ENCODE data around the gene ADORA2B. TPM values are rescaled to one million over a fixed set of nuclear protein-coding genes. Genes with fewer than 3 reads are reported as not detected.

ADORA2B gene
- total and polyA plus RNA-seq, 2 of the 4 experiments (the other 2 are of a cell fraction) = 5.2 to 5.5 TPM

DNA sequence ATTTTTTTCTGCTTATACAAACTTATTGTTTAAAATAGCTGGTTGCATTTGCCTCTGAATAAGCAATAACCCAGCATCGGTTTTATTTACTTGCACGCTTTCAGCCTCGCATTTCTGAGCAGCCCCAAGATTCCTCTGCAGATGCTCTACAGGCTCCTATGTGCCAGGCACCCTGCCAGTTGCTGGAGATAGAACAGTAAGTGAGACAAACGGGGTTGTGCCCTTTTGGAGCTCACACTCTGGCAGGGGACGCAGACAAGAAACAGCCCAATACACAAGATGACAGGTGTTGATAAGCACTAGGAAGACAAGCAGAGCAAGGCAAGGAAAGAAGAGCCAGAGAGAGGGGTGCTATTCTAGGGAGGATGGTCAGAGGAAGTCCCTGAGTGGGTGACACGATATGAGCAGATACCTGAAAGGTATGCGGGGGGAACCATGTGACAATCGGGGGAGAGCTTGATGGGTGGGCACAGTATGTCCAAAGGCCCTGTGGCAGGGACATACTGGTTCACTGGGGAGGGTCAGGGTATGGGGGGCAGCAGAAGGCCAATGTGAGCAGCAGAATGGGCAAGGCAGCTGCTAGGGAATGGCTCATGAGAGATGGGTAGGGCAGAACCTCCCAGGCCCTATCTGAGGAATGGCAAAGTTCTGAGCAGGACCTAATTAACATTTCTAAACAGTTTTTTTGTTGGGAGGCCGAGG is 18.7 kb upstream of the ADORA2B start:
- Histone ChIP-seq H3K18ac (ENCODE audit: low read depth, low read length) (no peak overlapping the region), H3K4me3 (ENCODE audit: insufficient read depth, low read depth, low read length) (no peak overlapping the region), H2AFZ (replicated peaks; ENCODE audit: low read length, poor library complexity) (peak overlapping the region; percentile 46), H3K27ac (ENCODE audit: insufficient read depth, low read length) (no peak overlapping the region), H3K27me3 (ENCODE audit: control insufficient read depth, insufficient read depth, low read length) (peaks cover 12% of the 10 kb centered on the region), H3K14ac (replicated peaks; ENCODE audit: low read depth, low read length) (0 out of 2 replicates have a peak overlapping the region, but pooled peaks have one; percentile 39), H2AK9ac (replicated peaks; ENCODE audit: low read depth, low read length, poor library complexity) (no peak overlapping the region), H4K5ac (ENCODE audit: low read depth, low read length) (no peak overlapping the region), H3K4me1 (ENCODE audit: control insufficient read depth, insufficient read depth, low read length) (no peaks in the 10 kb centered on the region), H2AK5ac (ENCODE audit: low read depth, low read length) (peak overlapping the region; percentile 2; the same call in 1 of the 2 replicates), H3K36me3 (ENCODE audit: control insufficient read depth, insufficient read depth, low read length) (no peaks in the 10 kb centered on the region), H2BK15ac (ENCODE audit: low read depth, low read length) (peak overlapping the region; percentile 92; the same call in 1 of the 3 replicates), H3K23ac (ENCODE audit: low read depth, low read length) (no peak overlapping the region), H4K20me1 (ENCODE audit: insufficient read depth, low read length) (no peaks in the 10 kb centered on the region), H3K4me2 (ENCODE audit: low read depth, low read length) (no peak overlapping the region), H3K4ac (ENCODE audit: low read depth, low read length) (peak overlapping the region; percentile 10; the same call in 1 of the 2 replicates), H2BK120ac (ENCODE audit: low read depth, low read length) (peak overlapping the region; percentile 43), H3K9me3 (ENCODE audit: control insufficient read depth, insufficient read depth, low read length) (peaks cover 2% of the 10 kb centered on the region; the same call in 1 of the 2 replicates), H4K8ac (ENCODE audit: low read depth in 2 of 2, low read length in 2 of 2) (no peak overlapping the region), H2BK20ac (ENCODE audit: low read depth, low read length) (0 out of 2 replicates have a peak overlapping the region, but pooled peaks have one; percentile 52), H3K56ac (ENCODE audit: extremely low read depth, insufficient read depth, low read length) (no peak overlapping the region), H3K79me1 (ENCODE audit: low read depth in 1 of 2, low read length in 2 of 2) (no peaks in the 10 kb centered on the region), H3K9ac (ENCODE audit: low read depth, low read length) (no peak overlapping the region), H3K9me1 (ENCODE audit: insufficient read depth, low read length) (no peaks in the 10 kb centered on the region), H2BK5ac (ENCODE audit: low read depth, low read length, poor library complexity, severe bottlenecking) (no peak overlapping the region), H4K91ac (ENCODE audit: insufficient read depth, low read depth, low read length) (peak overlapping the region; percentile 4)
- no TSS peak for BruUV-seq (replicated peaks)
- CTCF ChIA-PET = interaction anchor here (0.6 to 1.1 kb wide), 3 partner anchors 10 to 71 kb away, joined by 3 to 5 read pairs (median 5); partner anchors contain the start of gene ADORA2B
- no peak for DNase-seq
- ATAC-seq (ENCODE audit: low read depth) = peak; percentile 62
- POLR2A ChIA-PET (ENCODE audit: unreplicated experiment) = no interaction called here
- intact Hi-C loops (cut with micrococcal nuclease) (no loop called here), dilution Hi-C loops (cut with HindIII; ENCODE audit: low sequenced_read_pairs, unreplicated experiment) (no loop called here), in situ Hi-C loops (cut with MboI; ENCODE audit: low sequenced_read_pairs) (no loop called here)
- 68% methylated on average over 6 of the region's 9 CpGs; no CpG with 5 or more reads in 1 of the 2 experiments for WGBS, 2 experiments (ENCODE audit: extremely low coverage in 2 of 2, insufficient read length in 1 of 2)
- no peak for TF ChIP-seq MAFK (IDR thresholded peaks at IDR 0.05; ENCODE audit: low read depth, low read length)
- no peak for TF ChIP-seq CHD1 (IDR thresholded peaks at IDR 0.05; ENCODE audit: low read depth, low read length)
- no peak for TF ChIP-seq FOS (IDR thresholded peaks at IDR 0.05; ENCODE audit: low read depth, low read length)
- TF ChIP-seq, protein P1, sequence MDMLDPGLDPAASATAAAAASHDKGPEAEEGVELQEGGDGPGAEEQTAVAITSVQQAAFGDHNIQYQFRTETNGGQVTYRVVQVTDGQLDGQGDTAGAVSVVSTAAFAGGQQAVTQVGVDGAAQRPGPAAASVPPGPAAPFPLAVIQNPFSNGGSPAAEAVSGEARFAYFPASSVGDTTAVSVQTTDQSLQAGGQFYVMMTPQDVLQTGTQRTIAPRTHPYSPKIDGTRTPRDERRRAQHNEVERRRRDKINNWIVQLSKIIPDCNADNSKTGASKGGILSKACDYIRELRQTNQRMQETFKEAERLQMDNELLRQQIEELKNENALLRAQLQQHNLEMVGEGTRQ (IDR thresholded peaks at IDR 0.05; ENCODE audit: low read depth, low read length) = no peak
- TF ChIP-seq SMC3 (IDR thresholded peaks at IDR 0.05; ENCODE audit: low read depth, low read length) = no peak
- TF ChIP-seq RFX5 (IDR thresholded peaks at IDR 0.05; ENCODE audit: low read depth, low read length) = no peak
- TF ChIP-seq POLR2A (IDR thresholded peaks at IDR 0.05; ENCODE audit: low read depth, low read length) = no peak
- no peak for TF ChIP-seq MXI1 (IDR thresholded peaks at IDR 0.05; ENCODE audit: borderline replicate concordance, low read depth, low read length)
- no peak for TF ChIP-seq CEBPB (IDR thresholded peaks at IDR 0.05; ENCODE audit: low read depth, low read length)
- TF ChIP-seq, protein P2, sequence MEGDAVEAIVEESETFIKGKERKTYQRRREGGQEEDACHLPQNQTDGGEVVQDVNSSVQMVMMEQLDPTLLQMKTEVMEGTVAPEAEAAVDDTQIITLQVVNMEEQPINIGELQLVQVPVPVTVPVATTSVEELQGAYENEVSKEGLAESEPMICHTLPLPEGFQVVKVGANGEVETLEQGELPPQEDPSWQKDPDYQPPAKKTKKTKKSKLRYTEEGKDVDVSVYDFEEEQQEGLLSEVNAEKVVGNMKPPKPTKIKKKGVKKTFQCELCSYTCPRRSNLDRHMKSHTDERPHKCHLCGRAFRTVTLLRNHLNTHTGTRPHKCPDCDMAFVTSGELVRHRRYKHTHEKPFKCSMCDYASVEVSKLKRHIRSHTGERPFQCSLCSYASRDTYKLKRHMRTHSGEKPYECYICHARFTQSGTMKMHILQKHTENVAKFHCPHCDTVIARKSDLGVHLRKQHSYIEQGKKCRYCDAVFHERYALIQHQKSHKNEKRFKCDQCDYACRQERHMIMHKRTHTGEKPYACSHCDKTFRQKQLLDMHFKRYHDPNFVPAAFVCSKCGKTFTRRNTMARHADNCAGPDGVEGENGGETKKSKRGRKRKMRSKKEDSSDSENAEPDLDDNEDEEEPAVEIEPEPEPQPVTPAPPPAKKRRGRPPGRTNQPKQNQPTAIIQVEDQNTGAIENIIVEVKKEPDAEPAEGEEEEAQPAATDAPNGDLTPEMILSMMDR (conservative IDR thresholded peaks at IDR 0.05; ENCODE audit: low read depth, low read length) = no peak

All from IMR-90 (cell line).